HL-60 (cell line): ENCODE measurements around the gene AGXT2.

Source experiments
- DNase-seq, 2 experiments: peaks; one replicate each; pipeline ENCODE4 v3.0.0-alpha.2; 2010 to 2020; ENCODE audit warnings: low read depth in 1 of 2, low spot score in 1 of 2
- H3K27ac ChIP-seq: fragments of 250-450 bp; sonication (Bioruptor Pico); replicated peaks from 2 replicates; pipeline ENCODE4 v1.5.1; 2020; ENCODE audit warnings: mild to moderate bottlenecking, moderate library complexity
- H3K27me3 ChIP-seq: fragments of 250-450 bp; sonication (Bioruptor Pico); 2 replicates; pipeline ENCODE4 v1.5.1; 2021; ENCODE audit warnings: mild to moderate bottlenecking, moderate library complexity; ENCODE audit not compliant: insufficient read depth, poor library complexity, severe bottlenecking
- H3K4me3 ChIP-seq: replicated peaks from 2 replicates; pipeline ENCODE4 v1.5.1; 2011; ENCODE audit warnings: mild to moderate bottlenecking, control low read depth, low read length; ENCODE audit not compliant: insufficient read depth
- CTCF ChIP-seq: IDR thresholded peaks from one replicate; pipeline ENCODE4 v1.5.1; 2011; ENCODE audit warnings: low read length, control low read depth, inconsistent platforms; ENCODE audit not compliant: insufficient read depth
- GABPA ChIP-seq: IDR thresholded peaks from 2 replicates; pipeline ENCODE4 v1.6.1; 2012; ENCODE audit warnings: low read depth
- POLR2AphosphoS5 ChIP-seq: IDR thresholded peaks from 2 replicates; pipeline ENCODE4 v1.6.1; 2012; ENCODE audit warnings: low read depth
- REST ChIP-seq: IDR thresholded peaks from 2 replicates; pipeline ENCODE4 v1.6.1; 2012; ENCODE audit warnings: low read depth; ENCODE audit not compliant: insufficient replicate concordance
- SPI1 ChIP-seq: IDR thresholded peaks from 2 replicates; pipeline ENCODE4 v1.6.1; 2012; ENCODE audit warnings: low read depth, mild to moderate bottlenecking, borderline replicate concordance

Gene AGXT2

GRCh38 chr5:35082530-35082929, 34.8 kb upstream of the AGXT2 start:
- Histone ChIP-seq H3K4me3 (no peak overlapping the region), H3K27ac (no peak overlapping the region), H3K27me3 (no peaks in the 10 kb centered on the region)
- TF ChIP-seq SPI1, result no peak
- DNase-seq, result no peak

GRCh38 chr5:35081134-35081533, 33.4 kb upstream of the AGXT2 start:
- H3K4me3 ChIP-seq, result no peak overlapping the region
- no peak for DNase-seq
- H3K27ac ChIP-seq, result no peak overlapping the region
- no peak for TF ChIP-seq CTCF
- TF ChIP-seq SPI1, result no peak
- TF ChIP-seq GABPA, result no peak
- TF ChIP-seq REST, result no peak
- no peak for TF ChIP-seq POLR2AphosphoS5
- no peaks in the 10 kb centered on the region for H3K27me3 ChIP-seq

- DNase-seq, result no peak
- Histone ChIP-seq H3K27ac (no peak overlapping the region), H3K4me3 (no peak overlapping the region), H3K27me3 (no peaks in the 10 kb centered on the region)
- no peak for TF ChIP-seq POLR2AphosphoS5
- no peak for TF ChIP-seq GABPA
- no peak for TF ChIP-seq CTCF
- no peak for TF ChIP-seq SPI1
- no peak for TF ChIP-seq REST
These were observed 25.4 kb upstream of the AGXT2 start for GRCh38 chr5:35073160-35073559.

- H3K27ac ChIP-seq, result no peak overlapping the region
- H3K27me3 ChIP-seq, result no peaks in the 10 kb centered on the region
- no peak overlapping the region for H3K4me3 ChIP-seq
- no peak for TF ChIP-seq GABPA
- no peak for TF ChIP-seq SPI1
- no peak for TF ChIP-seq CTCF
- no peak for TF ChIP-seq POLR2AphosphoS5
- TF ChIP-seq REST, result no peak
- DNase-seq, result no peak
These were observed 21.4 kb upstream of the AGXT2 start for GRCh38 chr5:35069188-35069587.
